Measurements from ENCODE around the gene FRMD4A. TPM values are rescaled to one million over a fixed set of nuclear protein-coding genes. Genes with fewer than 3 reads are reported as not detected.

FRMD4A gene
- total RNA-seq, 2 experiments from 2014 or later, result 0.25 TPM; not detected in 1

DNA sequence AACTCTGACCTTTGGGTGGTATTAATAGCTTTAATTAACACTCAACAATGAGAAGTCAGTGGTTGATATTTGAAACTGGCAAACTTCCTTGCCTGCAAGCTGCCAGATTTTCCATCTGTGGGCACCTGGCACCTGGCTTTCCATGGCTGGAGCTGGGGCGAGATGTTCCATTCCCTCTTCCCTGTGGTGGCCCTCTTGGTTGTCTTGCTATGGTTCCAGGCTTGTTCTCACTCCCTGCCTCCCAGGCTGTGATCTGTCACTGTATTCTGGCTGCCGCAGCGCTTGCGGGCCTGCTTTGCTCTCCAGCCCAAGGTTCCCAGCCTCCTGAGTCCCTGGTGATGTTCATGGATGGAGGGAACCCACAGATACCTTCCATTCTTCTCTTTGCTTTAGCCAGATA, 201.0 kb downstream of the FRMD4A start:
- Mint-ChIP-seq H3K4me3 (no peak overlapping the region), H3K4me1 (no peaks in the 10 kb centered on the region), H3K27me3 (peaks cover 8% of the 10 kb centered on the region), H3K27ac (no peak overlapping the region), H3K36me3 (ENCODE audit: low read depth) (no peaks in the 10 kb centered on the region), H3K9me3 (no peaks in the 10 kb centered on the region)
- POLR2A ChIA-PET, result no interaction called here
- CTCF ChIA-PET, result no interaction called here
- DNase-seq, result no peak

- CTCF ChIA-PET, result no interaction called here
- no peak overlapping the region for H3K27ac Mint-ChIP-seq
- no peaks in the 10 kb centered on the region for H3K9me3 Mint-ChIP-seq
- no peak for DNase-seq
- POLR2A ChIA-PET, result no interaction called here
- no peak overlapping the region for H3K4me3 Mint-ChIP-seq
- no peaks in the 10 kb centered on the region for H3K36me3 Mint-ChIP-seq (ENCODE audit: low read depth)
- no peaks in the 10 kb centered on the region for H3K4me1 Mint-ChIP-seq
- H3K27me3 Mint-ChIP-seq, result no peaks in the 10 kb centered on the region
Observed at GRCh38 chr10:14128519-14128918, 202.2 kb downstream of the FRMD4A start.

GRCh38 chr10:14126697-14127440, 203.9 kb downstream of the FRMD4A start:
- no peak overlapping the region for H3K4me3 Mint-ChIP-seq
- no peaks in the 10 kb centered on the region for H3K36me3 Mint-ChIP-seq (ENCODE audit: low read depth)
- no peak overlapping the region for H3K27ac Mint-ChIP-seq
- no peaks in the 10 kb centered on the region for H3K4me1 Mint-ChIP-seq
- DNase-seq, result no peak
- no peaks in the 10 kb centered on the region for H3K9me3 Mint-ChIP-seq
- ChIA-PET CTCF (no interaction called here), POLR2A (no interaction called here)
- H3K27me3 Mint-ChIP-seq, result no peaks in the 10 kb centered on the region

DNA sequence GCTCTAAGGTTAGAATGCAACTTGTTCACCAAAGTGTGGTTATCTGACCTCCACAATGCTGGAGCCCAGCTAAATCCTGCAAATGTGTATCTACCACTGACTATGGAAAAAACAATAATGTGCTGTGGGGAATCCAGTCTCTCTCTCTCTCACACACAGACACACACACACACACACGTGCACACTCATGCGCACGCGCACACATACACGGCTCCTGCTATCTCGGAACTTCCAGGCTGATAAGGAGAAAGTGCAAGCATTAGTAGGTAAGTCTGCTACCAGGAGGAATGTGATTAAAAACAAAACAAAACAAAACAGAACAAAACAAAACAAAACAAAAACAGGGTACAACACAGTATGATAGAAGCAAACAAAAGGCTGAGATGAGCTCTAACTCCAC, 205.2 kb downstream of the FRMD4A start:
- Mint-ChIP-seq H3K36me3 (ENCODE audit: low read depth) (no peaks in the 10 kb centered on the region), H3K9me3 (no peaks in the 10 kb centered on the region), H3K27me3 (no peaks in the 10 kb centered on the region), H3K4me3 (no peak overlapping the region), H3K27ac (no peak overlapping the region), H3K4me1 (no peaks in the 10 kb centered on the region)
- CTCF ChIA-PET, result no interaction called here
- DNase-seq, result no peak
- POLR2A ChIA-PET, result no interaction called here

- no peak overlapping the region for H3K27ac Mint-ChIP-seq
- POLR2A ChIA-PET, result no interaction called here
Observed at GRCh38 chr10:14124941-14125340, 205.8 kb downstream of the FRMD4A start.

GRCh38 chr10:14123139-14123538, 207.6 kb downstream of the FRMD4A start:
- Mint-ChIP-seq H3K9me3 (no peaks in the 10 kb centered on the region), H3K4me1 (no peaks in the 10 kb centered on the region), H3K36me3 (ENCODE audit: low read depth) (no peaks in the 10 kb centered on the region), H3K27me3 (no peaks in the 10 kb centered on the region), H3K27ac (no peak overlapping the region), H3K4me3 (no peak overlapping the region)
- no peak for DNase-seq
- ChIA-PET POLR2A (no interaction called here), CTCF (interaction anchor here (0.9 kb wide), 1 partner anchor 10 kb away, joined by 3 read pairs; no protein-coding TSS in a partner anchor)

More at GRCh38 chr10:14124941-14125340, 205.8 kb downstream of the FRMD4A start:
- no peaks in the 10 kb centered on the region for H3K27me3 Mint-ChIP-seq
- no peak overlapping the region for H3K4me3 Mint-ChIP-seq
- DNase-seq, result no peak
- no peaks in the 10 kb centered on the region for H3K36me3 Mint-ChIP-seq (ENCODE audit: low read depth)
- H3K9me3 Mint-ChIP-seq, result no peaks in the 10 kb centered on the region
- H3K4me1 Mint-ChIP-seq, result no peaks in the 10 kb centered on the region
- CTCF ChIA-PET, result no interaction called here

- ChIA-PET CTCF (interaction anchor here (0.7 kb wide), 1 partner anchor 79 kb away, joined by 3 read pairs; no protein-coding TSS in a partner anchor), POLR2A (no interaction called here)
- H3K27ac Mint-ChIP-seq, result no peak overlapping the region
- H3K36me3 Mint-ChIP-seq (ENCODE audit: low read depth), result no peaks in the 10 kb centered on the region
- DNase-seq, result no peak
- H3K27me3 Mint-ChIP-seq, result no peaks in the 10 kb centered on the region
- no peaks in the 10 kb centered on the region for H3K4me1 Mint-ChIP-seq
- H3K9me3 Mint-ChIP-seq, result no peaks in the 10 kb centered on the region
- no peak overlapping the region for H3K4me3 Mint-ChIP-seq
Observed at GRCh38 chr10:14120812-14121211, 209.9 kb downstream of the FRMD4A start.

- Mint-ChIP-seq H3K36me3 (ENCODE audit: low read depth) (no peaks in the 10 kb centered on the region), H3K9me3 (no peaks in the 10 kb centered on the region), H3K27me3 (no peaks in the 10 kb centered on the region), H3K4me3 (no peak overlapping the region), H3K4me1 (no peaks in the 10 kb centered on the region), H3K27ac (no peak overlapping the region)
- no peak for DNase-seq
- ChIA-PET POLR2A (no interaction called here), CTCF (no interaction called here)
Observed at GRCh38 chr10:14118953-14119352, 211.8 kb downstream of the FRMD4A start.

DNA sequence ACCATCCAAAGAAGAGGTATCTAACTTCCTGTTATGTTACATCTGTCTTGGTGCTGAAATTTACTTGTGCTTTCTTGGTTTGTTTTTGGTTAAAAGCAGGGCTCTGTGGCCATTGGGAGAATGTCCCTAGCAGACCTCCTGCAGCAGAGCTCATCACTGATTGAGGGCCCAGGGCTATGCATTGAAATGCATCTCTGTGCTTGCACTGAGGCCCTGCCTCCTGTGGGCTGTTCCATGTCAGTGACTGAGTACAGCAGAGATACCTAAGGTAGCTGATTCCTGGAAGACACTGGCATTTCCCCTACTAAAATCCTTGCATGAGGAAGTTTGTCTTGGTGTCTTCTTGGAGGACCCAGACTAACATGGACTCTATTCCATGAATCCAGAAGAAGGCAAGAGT, 213.9 kb downstream of the FRMD4A start:
- no peak overlapping the region for H3K27ac Mint-ChIP-seq
- no peaks in the 10 kb centered on the region for H3K36me3 Mint-ChIP-seq (ENCODE audit: low read depth)
- no peak for DNase-seq
- CTCF ChIA-PET, result no interaction called here
- no peaks in the 10 kb centered on the region for H3K27me3 Mint-ChIP-seq
- H3K9me3 Mint-ChIP-seq, result no peaks in the 10 kb centered on the region
- no peak overlapping the region for H3K4me3 Mint-ChIP-seq
- no peaks in the 10 kb centered on the region for H3K4me1 Mint-ChIP-seq
- POLR2A ChIA-PET, result no interaction called here

DNA sequence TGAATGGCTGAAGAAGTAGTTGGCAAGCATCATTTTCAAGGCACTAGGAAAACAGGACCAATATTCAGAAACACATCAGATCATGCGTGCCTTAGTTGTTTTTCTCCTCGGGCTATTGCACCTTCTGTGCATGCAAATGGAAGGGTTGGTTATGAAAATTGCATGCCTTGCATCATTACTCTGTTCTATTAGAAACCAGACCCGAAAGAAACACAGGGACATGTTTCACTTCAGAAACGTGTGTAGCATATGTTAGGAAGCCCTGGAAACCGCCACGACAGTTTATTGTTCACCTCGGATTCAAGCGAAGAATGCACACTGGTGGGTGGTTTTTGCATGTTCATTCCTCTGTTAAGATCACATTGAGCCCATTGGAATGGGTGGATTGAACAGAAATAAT, 214.7 kb downstream of the FRMD4A start:
- POLR2A ChIA-PET, result no interaction called here
- H3K27me3 Mint-ChIP-seq, result no peaks in the 10 kb centered on the region
- no peaks in the 10 kb centered on the region for H3K36me3 Mint-ChIP-seq (ENCODE audit: low read depth)
- DNase-seq, result no peak
- H3K27ac Mint-ChIP-seq, result no peak overlapping the region
- CTCF ChIA-PET, result no interaction called here
- no peaks in the 10 kb centered on the region for H3K9me3 Mint-ChIP-seq
- H3K4me1 Mint-ChIP-seq, result no peaks in the 10 kb centered on the region
- no peak overlapping the region for H3K4me3 Mint-ChIP-seq

GRCh38 chr10:14114791-14115190, 215.9 kb downstream of the FRMD4A start:
- Mint-ChIP-seq H3K9me3 (no peaks in the 10 kb centered on the region), H3K27me3 (peaks cover 2% of the 10 kb centered on the region), H3K4me3 (no peak overlapping the region), H3K4me1 (no peaks in the 10 kb centered on the region), H3K27ac (no peak overlapping the region), H3K36me3 (ENCODE audit: low read depth) (no peaks in the 10 kb centered on the region)
- POLR2A ChIA-PET, result no interaction called here
- CTCF ChIA-PET, result no interaction called here
- DNase-seq, result no peak

DNA sequence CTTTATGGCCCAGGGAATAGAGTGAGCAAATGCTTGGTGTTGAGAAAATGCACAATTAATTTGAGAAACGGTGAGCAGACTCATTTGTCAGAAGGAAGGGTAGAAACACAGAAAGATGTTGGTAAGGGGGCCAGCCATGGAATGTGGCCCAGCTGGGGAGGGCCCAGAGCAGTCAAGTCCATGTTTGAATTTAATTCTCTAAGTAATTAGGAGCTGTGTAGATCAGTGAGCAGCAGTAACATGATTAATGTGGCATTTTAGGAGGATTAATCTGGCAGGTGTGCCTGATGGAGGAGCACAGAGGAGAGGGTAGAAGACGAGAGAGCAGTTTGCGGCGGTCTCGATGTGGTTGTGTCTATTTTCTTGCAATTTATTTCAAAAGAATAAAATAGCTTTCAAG, 218.7 kb downstream of the FRMD4A start:
- no peak overlapping the region for H3K4me3 Mint-ChIP-seq
- peaks cover under 1% of the 10 kb centered on the region for H3K9me3 Mint-ChIP-seq
- CTCF ChIA-PET, result no interaction called here
- H3K27ac Mint-ChIP-seq, result no peak overlapping the region
- H3K36me3 Mint-ChIP-seq (ENCODE audit: low read depth), result no peaks in the 10 kb centered on the region
- H3K4me1 Mint-ChIP-seq, result no peaks in the 10 kb centered on the region
- DNase-seq, result no peak
- POLR2A ChIA-PET, result interaction anchor here (0.5 kb wide), 1 partner anchor 1729 kb away, joined by 5 read pairs; no protein-coding TSS in a partner anchor
- peaks cover 22% of the 10 kb centered on the region for H3K27me3 Mint-ChIP-seq

GRCh38 chr10:14111208-14111607, 219.5 kb downstream of the FRMD4A start:
- no peak overlapping the region for H3K27ac Mint-ChIP-seq
- no peak overlapping the region for H3K4me3 Mint-ChIP-seq
- ChIA-PET POLR2A (interaction anchor here (0.5 kb wide), 1 partner anchor 1728 kb away, joined by 5 read pairs; no protein-coding TSS in a partner anchor), CTCF (interaction anchor here (0.6 kb wide), 1 partner anchor 871 kb away, joined by 3 read pairs; no protein-coding TSS in a partner anchor)
- no peak for DNase-seq
- no peaks in the 10 kb centered on the region for H3K4me1 Mint-ChIP-seq
- H3K27me3 Mint-ChIP-seq, result peaks cover 26% of the 10 kb centered on the region
- H3K36me3 Mint-ChIP-seq (ENCODE audit: low read depth), result no peaks in the 10 kb centered on the region
- peaks cover 5% of the 10 kb centered on the region for H3K9me3 Mint-ChIP-seq

- ChIA-PET POLR2A (no interaction called here), CTCF (interaction anchor here (0.6 kb wide), 1 partner anchor 1131 kb away, joined by 3 read pairs; no protein-coding TSS in a partner anchor)
- peaks cover 10% of the 10 kb centered on the region for H3K9me3 Mint-ChIP-seq
- H3K36me3 Mint-ChIP-seq (ENCODE audit: low read depth), result no peaks in the 10 kb centered on the region
- H3K4me3 Mint-ChIP-seq, result no peak overlapping the region
- peaks cover 29% of the 10 kb centered on the region for H3K27me3 Mint-ChIP-seq
- no peak overlapping the region for H3K27ac Mint-ChIP-seq
- no peak for DNase-seq
- no peaks in the 10 kb centered on the region for H3K4me1 Mint-ChIP-seq
Observed at GRCh38 chr10:14106828-14107227, 223.9 kb downstream of the FRMD4A start.
